Keratinocyte (primary cell): ENCODE data around the gene RNF212B.

ENCODE experiments used
- CTCF ChIP-seq, 3 experiments: IDR thresholded peaks in 1 of 3; conservative IDR thresholded peaks in 1 of 3; optimal IDR thresholded peaks in 1 of 3; 2 replicates in 2 of 3; 3 replicates in 1 of 3; pipeline versions ENCODE3 to v1.5.1; 2011; ENCODE audit warnings: low read length in 3 of 3, mild to moderate bottlenecking in 3 of 3, moderate library complexity in 2 of 3, control low read depth in 1 of 3, inconsistent platforms in 1 of 3; ENCODE audit not compliant: insufficient read depth in 2 of 3; ENCODE audit errors: extremely low read depth in 1 of 3
- EZH2 ChIP-seq: IDR thresholded peaks from one replicate; pipeline ENCODE4 v1.6.1; 2012; ENCODE audit warnings: inconsistent platforms, mild to moderate bottlenecking, low read length, moderate library complexity

DNA sequence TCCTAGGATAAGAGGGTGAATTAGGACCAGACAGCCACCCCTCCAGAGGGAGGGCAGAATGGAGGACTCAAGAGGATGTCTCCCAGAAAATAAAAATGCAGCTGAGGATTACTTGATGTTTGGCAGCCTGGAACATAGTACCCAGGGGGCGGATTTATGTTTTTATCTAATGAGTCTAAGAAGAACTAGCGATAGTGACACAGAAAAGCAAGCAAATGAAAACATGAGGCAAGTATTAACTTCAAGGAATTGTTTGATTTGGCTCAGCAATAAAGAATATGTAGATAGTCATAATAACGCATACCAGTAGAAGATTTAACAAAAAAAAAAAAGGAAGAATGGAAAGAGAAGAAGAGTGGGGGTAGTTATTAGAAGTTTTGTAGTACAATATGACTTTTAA, 44.3 kb upstream of the RNF212B start:
- TF ChIP-seq CTCF (optimal IDR thresholded peaks at IDR 0.05 in 1 of 3, IDR thresholded peaks at IDR 0.05 in 1 of 3, conservative IDR thresholded peaks at IDR 0.05 in 1 of 3; ENCODE audit: extremely low read depth in 1 of 3, insufficient read depth in 2 of 3, low read length in 3 of 3) (no peak), EZH2 (no peak)
